DND-41 (cell line): ENCODE measurements around the gene EDRF1.

Experiments used
- ATAC-seq: fragments of 200-7000 bp; cut with Tn5 transposase; 3 replicates; pipeline ENCODE4 v1.9.1; 2021; ENCODE audit warnings: low read depth; ENCODE audit not compliant: insufficient read depth
- DNase-seq: peaks from one replicate; pipeline ENCODE4 v3.0.0-alpha.2; 2020
- H2AFZ ChIP-seq: 2 replicates; pipeline ENCODE4 v1.6.0; 2012; ENCODE audit warnings: low read depth, low read length
- H3K27ac ChIP-seq: 2 replicates; pipeline ENCODE4 v1.5.1; 2012; ENCODE audit warnings: low read length, inconsistent platforms
- H3K27me3 ChIP-seq: fragments of 200-600 bp; sonication (generic); 2 replicates; pipeline ENCODE4 v1.6.0; 2012; ENCODE audit warnings: low read length, mild to moderate bottlenecking, inconsistent platforms; ENCODE audit not compliant: insufficient read depth, poor library complexity
- H3K36me3 ChIP-seq: 2 replicates; pipeline ENCODE4 v1.5.1; 2012; ENCODE audit warnings: low read length, inconsistent platforms; ENCODE audit not compliant: insufficient read depth
- H3K4me1 ChIP-seq: 2 replicates; pipeline ENCODE4 v1.5.1; 2012; ENCODE audit warnings: mild to moderate bottlenecking, low read length; ENCODE audit not compliant: insufficient read depth
- H3K4me2 ChIP-seq: 2 replicates; pipeline ENCODE4 v1.6.0; 2012; ENCODE audit warnings: mild to moderate bottlenecking, moderate library complexity, low read length, inconsistent platforms; ENCODE audit not compliant: insufficient read depth
- H3K4me3 ChIP-seq, 2 experiments: fragments of 200-600 bp in 1 of 2; shearing (Covaris generic) in 1 of 2; 2 replicates each; pipeline ENCODE4 v1.5.1; 2012 to 2016; ENCODE audit warnings: inconsistent platforms in 2 of 2, low read length in 2 of 2, mild to moderate bottlenecking in 2 of 2, low read depth in 1 of 2, moderate library complexity in 1 of 2
- H3K79me2 ChIP-seq: 2 replicates; pipeline ENCODE4 v1.6.0; 2012; ENCODE audit warnings: low read length, inconsistent platforms; ENCODE audit not compliant: insufficient read depth
- H3K9ac ChIP-seq: 2 replicates; pipeline ENCODE4 v1.6.0; 2012; ENCODE audit warnings: low read depth, mild to moderate bottlenecking, inconsistent platforms, low read length, moderate library complexity
- H3K9me3 ChIP-seq: 2 replicates; pipeline ENCODE4 v1.5.1; 2012; ENCODE audit warnings: low read length, moderate library complexity, mild to moderate bottlenecking, inconsistent platforms; ENCODE audit not compliant: insufficient read depth, severe bottlenecking
- H4K20me1 ChIP-seq: 2 replicates; pipeline ENCODE4 v1.6.0; 2012; ENCODE audit warnings: low read length; ENCODE audit not compliant: insufficient read depth
- CTCF ChIP-seq: IDR thresholded peaks from 2 replicates; pipeline ENCODE4 v1.5.1; 2012; ENCODE audit warnings: borderline replicate concordance, low read length, moderate library complexity, mild to moderate bottlenecking; ENCODE audit not compliant: poor library complexity, severe bottlenecking; ENCODE audit errors: extremely low read depth
- EZH2 ChIP-seq: IDR thresholded peaks from 3 replicates; pipeline ENCODE4 v1.6.1; 2012; ENCODE audit warnings: borderline replicate concordance, low read depth, mild to moderate bottlenecking, moderate library complexity, low read length, inconsistent platforms; ENCODE audit not compliant: severe bottlenecking

The EDRF1 gene

GRCh38 chr10:125770844-125771243 lies 51.3 kb downstream of the EDRF1 start:
- no peak overlapping the region for H3K27ac ChIP-seq
- peaks cover 7% of the 10 kb centered on the region for H3K36me3 ChIP-seq
- H3K27me3 ChIP-seq = no peaks in the 10 kb centered on the region
- no peak overlapping the region for H3K4me3 ChIP-seq
- no peak for DNase-seq
- ATAC-seq = no peak
- no peak overlapping the region for H3K9ac ChIP-seq
- H4K20me1 ChIP-seq = no peaks in the 10 kb centered on the region; the same call in 1 of the 2 replicates
- TF ChIP-seq CTCF (no peak), EZH2 (no peak)
- no peaks in the 10 kb centered on the region for H3K4me1 ChIP-seq
- H3K9me3 ChIP-seq = no peaks in the 10 kb centered on the region
- no peak overlapping the region for H3K4me2 ChIP-seq
- no peak overlapping the region for H2AFZ ChIP-seq
- H3K79me2 ChIP-seq = no peaks in the 10 kb centered on the region

GRCh38 chr10:125772112-125772863 lies 52.8 kb downstream of the EDRF1 start:
- Histone ChIP-seq H3K27me3 (no peaks in the 10 kb centered on the region), H3K4me3 (no peak overlapping the region), H3K27ac (no peak overlapping the region), H3K4me2 (no peak overlapping the region), H3K79me2 (no peaks in the 10 kb centered on the region), H2AFZ (no peak overlapping the region), H3K9ac (no peak overlapping the region), H3K4me1 (no peaks in the 10 kb centered on the region), H3K9me3 (no peaks in the 10 kb centered on the region), H4K20me1 (no peaks in the 10 kb centered on the region; the same call in 1 of the 2 replicates), H3K36me3 (peaks cover 3% of the 10 kb centered on the region; the same call in 1 of the 2 replicates)
- TF ChIP-seq CTCF = no peak
- no peak for TF ChIP-seq EZH2
- ATAC-seq (peak; percentile 22; the same call in 1 of the 3 replicates), DNase-seq (no peak)

- Histone ChIP-seq H3K9ac (no peak overlapping the region), H2AFZ (no peak overlapping the region), H4K20me1 (no peaks in the 10 kb centered on the region; the same call in 1 of the 2 replicates), H3K4me1 (no peaks in the 10 kb centered on the region), H3K4me3 (no peak overlapping the region), H3K9me3 (no peaks in the 10 kb centered on the region), H3K27me3 (no peaks in the 10 kb centered on the region), H3K27ac (no peak overlapping the region), H3K36me3 (peaks cover 3% of the 10 kb centered on the region; the same call in 1 of the 2 replicates), H3K79me2 (no peaks in the 10 kb centered on the region), H3K4me2 (no peak overlapping the region)
- DNase-seq (no peak), ATAC-seq (no peak; the same call in 2 of the 3 replicates)
- TF ChIP-seq CTCF (no peak), EZH2 (no peak)
Measured at GRCh38 chr10:125772864-125773180, 53.3 kb downstream of the EDRF1 start.
